CD14-positive monocyte (primary cell): ENCODE results near the gene AK1. TPM values are rescaled to one million over a fixed set of nuclear protein-coding genes. Genes with fewer than 3 reads are reported as not detected.
"Not testable (repeated sequence)": the region's sequence is repeated elsewhere in the genome, so short reads cannot be mapped to it uniquely, and the experiment has no call there.

Experiments used
- DNase-seq, 3 donors: peaks; one replicate each; pipeline ENCODE4 v3.0.0-alpha.2; 2011 to 2022
- H2AFZ ChIP-seq: 2 replicates; pipeline ENCODE4 v1.6.0; 2012; ENCODE audit warnings: mild to moderate bottlenecking, low read depth, low read length, inconsistent platforms; ENCODE audit not compliant: insufficient read depth, poor library complexity, severe bottlenecking
- H3K27ac ChIP-seq, 2 donors: 1 replicate in 1 of 2; 2 replicates in 1 of 2; pipeline ENCODE4 v1.5.1; 2012 to 2013; ENCODE audit warnings: low read length in 2 of 2, control low read depth in 1 of 2, inconsistent platforms in 1 of 2, low read depth in 1 of 2, mild to moderate bottlenecking in 1 of 2
- H3K27me3 ChIP-seq, 2 donors: one replicate each; pipeline versions ENCODE4 v1.6.0 to v1.6.1; 2011 to 2013; ENCODE audit warnings: low read length in 2 of 2; ENCODE audit not compliant: control insufficient read depth in 2 of 2, insufficient read depth in 2 of 2
- H3K36me3 ChIP-seq, 2 donors: replicated peaks in 1 of 2; 1 replicate in 1 of 2; 2 replicates in 1 of 2; pipeline versions ENCODE4 v1.5.1 to v1.6.1; 2012 to 2013; ENCODE audit warnings: low read length in 2 of 2, control low read depth in 1 of 2, inconsistent platforms in 1 of 2, mild to moderate bottlenecking in 1 of 2; ENCODE audit not compliant: insufficient read depth in 2 of 2, control insufficient read depth in 1 of 2
- H3K4me1 ChIP-seq, 2 donors: 1 replicate in 1 of 2; 2 replicates in 1 of 2; pipeline versions ENCODE4 v1.5.1 to v1.6.1; 2012 to 2013; ENCODE audit warnings: low read length in 2 of 2, control low read depth in 1 of 2, inconsistent platforms in 1 of 2, mild to moderate bottlenecking in 1 of 2, moderate library complexity in 1 of 2; ENCODE audit not compliant: insufficient read depth in 2 of 2, control insufficient read depth in 1 of 2
- H3K4me2 ChIP-seq: replicated peaks from 2 replicates; pipeline ENCODE3; 2012; ENCODE audit warnings: low read length, moderate library complexity, mild to moderate bottlenecking; ENCODE audit not compliant: poor library complexity, severe bottlenecking; ENCODE audit errors: extremely low read depth
- H3K4me3 ChIP-seq, 3 experiments: fragments of 200-600 bp in 1 of 3; sonication (generic) in 1 of 3; replicated peaks in 1 of 3; 1 replicate in 2 of 3; 2 replicates in 1 of 3; pipeline ENCODE4 v1.5.1; 2011 to 2013; ENCODE audit warnings: low read length in 3 of 3, mild to moderate bottlenecking in 3 of 3, control low read depth in 2 of 3, low read depth in 2 of 3, inconsistent platforms in 1 of 3, moderate library complexity in 1 of 3
- H3K79me2 ChIP-seq: 2 replicates; pipeline ENCODE4 v1.6.0; 2012; ENCODE audit warnings: mild to moderate bottlenecking, control low read depth, inconsistent platforms, low read length, moderate library complexity; ENCODE audit not compliant: insufficient read depth
- H3K9ac ChIP-seq: 2 replicates; pipeline ENCODE4 v1.6.0; 2017; ENCODE audit warnings: low read length, mild to moderate bottlenecking; ENCODE audit not compliant: insufficient read depth, poor library complexity, severe bottlenecking
- H3K9me3 ChIP-seq, 2 donors: replicated peaks in 1 of 2; 1 replicate in 1 of 2; 2 replicates in 1 of 2; pipeline versions ENCODE4 v1.5.1 to v1.6.1; 2012 to 2013; ENCODE audit warnings: low read length in 2 of 2, control low read depth in 1 of 2; ENCODE audit not compliant: control insufficient read depth in 1 of 2, insufficient read depth in 1 of 2
- H4K20me1 ChIP-seq: 2 replicates; pipeline ENCODE4 v1.6.0; 2012; ENCODE audit warnings: mild to moderate bottlenecking, low read length, control low read depth, moderate library complexity; ENCODE audit not compliant: insufficient read depth
- H3K27ac Mint-ChIP-seq, 7 donors: one replicate each; pipeline ENCODE4 v1.8.0; 2020; ENCODE audit warnings: mild to moderate bottlenecking in 7 of 7, mixed read lengths in 7 of 7, moderate library complexity in 6 of 7, inconsistent platforms in 2 of 7
- H3K27me3 Mint-ChIP-seq, 3 donors: one replicate each; pipeline ENCODE4 v1.8.0; 2021 to 2022; ENCODE audit warnings: low read depth in 3 of 3, mild to moderate bottlenecking in 3 of 3, mixed read lengths in 3 of 3, moderate library complexity in 3 of 3, inconsistent platforms in 1 of 3
- H3K36me3 Mint-ChIP-seq, 2 donors: one replicate each; pipeline ENCODE4 v1.8.0; 2020; ENCODE audit warnings: mixed read lengths in 2 of 2, inconsistent platforms in 1 of 2, mild to moderate bottlenecking in 1 of 2
- H3K4me1 Mint-ChIP-seq: one replicate; pipeline ENCODE4 v1.8.0; 2020; ENCODE audit warnings: mild to moderate bottlenecking, mixed read lengths
- H3K4me3 Mint-ChIP-seq, 2 donors: one replicate each; pipeline ENCODE4 v1.8.0; 2020; ENCODE audit warnings: mild to moderate bottlenecking in 2 of 2, mixed read lengths in 2 of 2, moderate library complexity in 1 of 2
- H3K9me3 Mint-ChIP-seq, 7 donors: one replicate each; pipeline ENCODE4 v1.8.0; 2020 to 2022; ENCODE audit warnings: mixed read lengths in 7 of 7, mild to moderate bottlenecking in 6 of 7, moderate library complexity in 6 of 7, inconsistent platforms in 2 of 7
- CTCF ChIP-seq: fragments of 200-600 bp; IDR thresholded peaks from one replicate; pipeline ENCODE4 v1.8.0; 2022; ENCODE audit warnings: antibody characterized with exemption, mild to moderate bottlenecking
- WGBS: methylation state at CpG from one replicate; pipeline ENCODE4 v1.1.5; 2013; ENCODE audit warnings: missing lambda C conversion rate; ENCODE audit not compliant: insufficient coverage; 5-methylcytosine and 5-hydroxymethylcytosine counted together
- intact Hi-C, 2 donors: fragments of 100-400 bp; cut with micrococcal nuclease; formaldehyde crosslinking; loops; one replicate each; pipeline versions ENCODE4 v1.15.0 to v1.15.1; 2023
- polyA plus RNA-seq, 3 donors: library from polyadenylated mRNA; depleted of rRNA in 1 of 3; unstranded in 2 of 3; stranded (reverse) in 1 of 3; fragments of 300-500 nt in 2 of 3; fragments of >200 nt in 1 of 3; fragmentation: Illumina TruSeq in 2 of 3; gene quantifications; 1 replicate in 2 of 3; 2 replicates in 1 of 3; pipeline ENCODE4 v1.2.3, GENCODE V29; 2012 to 2021

Gene AK1
- polyA plus RNA-seq, 3 donors, result 3.5 TPM; not detected in 2

- H3K4me3 Mint-ChIP-seq, H3K9me3 Mint-ChIP-seq, H3K36me3 ChIP-seq, H4K20me1 ChIP-seq, H3K27me3 Mint-ChIP-seq, H3K27ac ChIP-seq, H3K9me3 ChIP-seq, H3K4me2 ChIP-seq, DNase-seq, H3K4me3 ChIP-seq, H3K36me3 Mint-ChIP-seq, H3K27me3 ChIP-seq, H3K9ac ChIP-seq, H3K79me2 ChIP-seq, H2AFZ ChIP-seq: not testable (repeated sequence)
- intact Hi-C loops, result loop anchor here in 1 of 2 donors (1.0 to 10.0 kb wide), 3 partner anchors 83 to 365 kb away; no protein-coding TSS in a partner anchor
- peaks cover 15% of the 10 kb centered on the region for H3K4me1 Mint-ChIP-seq
- H3K27ac Mint-ChIP-seq, result peak overlapping the region in 1 of 7 donors; percentile 59
- 67% methylated on average over 7 of the region's 9 CpGs for WGBS
- peak; percentile 65 for TF ChIP-seq CTCF
- peaks cover 10 to 17% of the 10 kb centered on the region in 2 donors for H3K4me1 ChIP-seq
These were observed 7.4 kb downstream of the AK1 start for GRCh38 chr9:127870153-127870491.

- intact Hi-C loops, result loop anchor here (1.0 to 10.0 kb wide), 6 partner anchors 67 to 365 kb away; partner anchors contain the start of genes CDK9 (in 1 of the 2), FPGS (in 1 of the 2) and TOR2A (in 1 of the 2)
- WGBS, result 67% methylated on average over 18 of the region's 18 CpGs
- H3K27me3 Mint-ChIP-seq, result peaks cover 0 to 2% (median 2%) of the 10 kb centered on the region in 3 donors
- no peaks in the 10 kb centered on the region for H3K9me3 ChIP-seq
- H3K36me3 ChIP-seq, result no peaks in the 10 kb centered on the region
- H3K9me3 Mint-ChIP-seq, result peaks cover 0 to 3% (median 0%) of the 10 kb centered on the region in 7 donors
- peak; percentile 96 for TF ChIP-seq CTCF
- no peak overlapping the region for H3K4me2 ChIP-seq
- no peaks in the 10 kb centered on the region for H4K20me1 ChIP-seq
- H3K27me3 ChIP-seq, result no peaks in the 10 kb centered on the region
- no peak overlapping the region for H3K9ac ChIP-seq
- DNase-seq, result peak; percentile 81 to 88 (median 86)
- H3K79me2 ChIP-seq, result no peaks in the 10 kb centered on the region
- H2AFZ ChIP-seq, result peak overlapping the region; percentile 57
- H3K4me3 Mint-ChIP-seq, result peak overlapping the region in 1 of 2 donors; percentile 11
- peaks cover 0 to 3% of the 10 kb centered on the region in 2 donors for H3K36me3 Mint-ChIP-seq
- no peak overlapping the region for H3K4me3 ChIP-seq
- H3K27ac ChIP-seq, result no peak overlapping the region
- H3K4me1 ChIP-seq, result peaks cover 16 to 22% of the 10 kb centered on the region in 2 donors
- peaks cover 21% of the 10 kb centered on the region for H3K4me1 Mint-ChIP-seq
- H3K27ac Mint-ChIP-seq, result peak overlapping the region in 4 of 7 donors; percentile 32 to 66 (median 61)
These were observed 7.9 kb downstream of the AK1 start for GRCh38 chr9:127869310-127870152.
